Hematopoietic multipotent progenitor cell treated with erythropoietin and hydrocortisone succinate and interleukin-3 and kit ligand, for 4 days (in vitro differentiated cells): Measurements from ENCODE around the gene SYNPO2L.
"Not testable (repeated sequence)": the region's sequence is repeated elsewhere in the genome, so short reads cannot be mapped to it uniquely, and the experiment has no call there.

Experiments used
- DNase-seq: peaks from one replicate; pipeline ENCODE4 v3.0.0-alpha.2; 2015

Gene SYNPO2L, protein sequence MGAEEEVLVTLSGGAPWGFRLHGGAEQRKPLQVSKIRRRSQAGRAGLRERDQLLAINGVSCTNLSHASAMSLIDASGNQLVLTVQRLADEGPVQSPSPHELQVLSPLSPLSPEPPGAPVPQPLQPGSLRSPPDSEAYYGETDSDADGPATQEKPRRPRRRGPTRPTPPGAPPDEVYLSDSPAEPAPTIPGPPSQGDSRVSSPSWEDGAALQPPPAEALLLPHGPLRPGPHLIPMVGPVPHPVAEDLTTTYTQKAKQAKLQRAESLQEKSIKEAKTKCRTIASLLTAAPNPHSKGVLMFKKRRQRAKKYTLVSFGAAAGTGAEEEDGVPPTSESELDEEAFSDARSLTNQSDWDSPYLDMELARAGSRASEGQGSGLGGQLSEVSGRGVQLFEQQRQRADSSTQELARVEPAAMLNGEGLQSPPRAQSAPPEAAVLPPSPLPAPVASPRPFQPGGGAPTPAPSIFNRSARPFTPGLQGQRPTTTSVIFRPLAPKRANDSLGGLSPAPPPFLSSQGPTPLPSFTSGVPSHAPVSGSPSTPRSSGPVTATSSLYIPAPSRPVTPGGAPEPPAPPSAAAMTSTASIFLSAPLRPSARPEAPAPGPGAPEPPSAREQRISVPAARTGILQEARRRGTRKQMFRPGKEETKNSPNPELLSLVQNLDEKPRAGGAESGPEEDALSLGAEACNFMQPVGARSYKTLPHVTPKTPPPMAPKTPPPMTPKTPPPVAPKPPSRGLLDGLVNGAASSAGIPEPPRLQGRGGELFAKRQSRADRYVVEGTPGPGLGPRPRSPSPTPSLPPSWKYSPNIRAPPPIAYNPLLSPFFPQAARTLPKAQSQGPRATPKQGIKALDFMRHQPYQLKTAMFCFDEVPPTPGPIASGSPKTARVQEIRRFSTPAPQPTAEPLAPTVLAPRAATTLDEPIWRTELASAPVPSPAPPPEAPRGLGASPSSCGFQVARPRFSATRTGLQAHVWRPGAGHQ

DNA sequence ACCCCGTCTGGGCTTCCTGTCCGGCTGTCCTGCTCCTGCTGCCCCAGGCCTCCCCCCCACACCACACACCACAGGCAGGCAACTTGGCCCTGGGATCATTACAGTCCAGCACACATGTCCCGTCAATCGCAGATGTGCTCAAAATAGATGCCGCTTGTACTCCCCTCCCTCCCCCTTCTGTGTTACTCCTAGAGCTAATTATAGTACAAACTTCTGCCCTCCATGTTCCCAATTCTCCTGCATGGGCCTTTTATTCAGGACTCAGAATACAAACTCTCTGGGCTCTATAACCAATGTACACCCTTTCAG is at the start of gene SYNPO2L:
Gene SYNPO2L (minus strand): TSS at position 40 of the 309 bp plus-strand sequence. CDS start 107 bp downstream, outside the sequence.
- DNase-seq = no peak

DNA sequence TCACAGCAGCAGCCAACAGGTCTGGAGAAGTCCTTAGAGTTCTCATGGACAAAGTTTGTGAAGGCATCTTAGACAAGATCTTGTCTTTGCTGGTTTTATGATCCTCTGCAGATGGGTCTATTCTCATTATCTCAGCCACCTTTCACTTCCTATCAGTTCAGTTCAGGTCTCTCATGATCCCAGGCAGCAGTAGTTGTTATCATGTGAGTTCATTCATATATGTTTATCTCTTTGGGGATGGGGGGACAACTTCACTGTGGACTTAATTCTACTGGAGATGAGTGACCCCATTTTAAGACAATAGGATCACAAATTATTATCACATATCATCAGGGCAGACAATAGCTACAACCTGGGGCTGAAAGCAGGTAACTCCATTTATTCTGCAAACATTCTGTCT is 48.1 kb upstream of the SYNPO2L start:
- not testable (repeated sequence) for DNase-seq

DNA sequence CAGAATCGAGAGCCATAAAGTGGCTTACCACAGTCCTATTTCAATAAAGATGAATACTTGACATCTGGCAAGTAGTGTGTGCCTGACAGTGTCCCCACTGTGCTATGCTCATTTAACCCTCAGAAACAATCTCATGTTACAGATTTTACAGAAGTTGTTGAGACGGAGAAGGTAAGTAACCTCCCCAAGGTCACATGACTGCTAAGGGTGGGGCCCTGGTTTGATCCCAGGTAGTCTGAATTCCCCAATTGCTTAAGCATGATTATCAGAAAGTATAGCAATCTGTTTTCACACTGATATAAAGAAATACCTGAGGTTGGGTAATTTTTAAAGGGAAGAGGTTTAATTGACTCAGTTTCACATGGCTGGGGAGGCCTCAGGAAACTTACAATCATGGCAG is 43.0 kb upstream of the SYNPO2L start:
- not testable (repeated sequence) for DNase-seq

DNA sequence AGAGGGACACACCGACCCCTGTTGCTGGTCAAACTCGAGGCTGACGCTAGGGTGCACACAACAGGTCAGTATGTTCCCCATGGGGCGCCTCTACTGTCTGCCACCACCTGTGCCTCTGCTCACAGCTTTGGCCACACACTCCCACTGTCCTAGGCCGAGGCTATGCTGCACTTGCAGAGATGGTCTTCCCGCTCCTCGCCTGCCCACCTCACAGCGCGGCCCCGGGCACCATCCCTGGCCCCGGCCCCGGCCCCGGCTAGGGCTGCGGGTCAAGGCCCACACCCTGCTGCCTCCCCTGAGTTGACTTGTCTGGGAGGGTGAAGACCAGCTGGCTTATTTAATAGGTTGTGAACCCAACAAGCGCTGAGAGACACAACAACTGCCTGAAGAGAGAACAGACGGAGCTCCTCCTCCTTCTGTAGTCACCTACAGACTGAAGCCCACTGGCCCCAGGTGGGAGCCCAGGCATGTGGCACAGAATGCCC is 41.9 kb upstream of the SYNPO2L start, which contains the start of gene AGAP5:
Gene AGAP5 (minus strand): TSS at position 435 of the 485 bp plus-strand sequence. CDS start 354 bp downstream, at position 81.
- not testable (repeated sequence) for DNase-seq

DNA sequence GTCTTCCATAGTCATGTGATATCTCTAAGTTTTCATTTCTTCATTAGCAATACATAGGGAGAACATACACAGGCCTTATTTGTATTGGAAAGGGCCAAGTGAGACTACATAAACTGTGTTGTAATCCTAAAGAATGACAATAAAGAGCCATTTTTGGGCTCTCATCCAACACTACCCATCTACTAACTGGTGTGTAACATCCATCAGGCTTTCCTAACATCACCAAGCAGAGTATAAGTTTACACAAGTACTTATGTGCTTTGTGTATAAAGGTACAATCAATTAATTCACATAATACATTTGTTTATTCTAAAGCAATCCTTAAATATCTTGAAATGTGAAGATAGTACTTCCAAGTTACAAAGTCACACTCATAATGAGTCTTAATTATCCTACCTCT is 39.5 kb upstream of the SYNPO2L start:
- not testable (repeated sequence) for DNase-seq

DNA sequence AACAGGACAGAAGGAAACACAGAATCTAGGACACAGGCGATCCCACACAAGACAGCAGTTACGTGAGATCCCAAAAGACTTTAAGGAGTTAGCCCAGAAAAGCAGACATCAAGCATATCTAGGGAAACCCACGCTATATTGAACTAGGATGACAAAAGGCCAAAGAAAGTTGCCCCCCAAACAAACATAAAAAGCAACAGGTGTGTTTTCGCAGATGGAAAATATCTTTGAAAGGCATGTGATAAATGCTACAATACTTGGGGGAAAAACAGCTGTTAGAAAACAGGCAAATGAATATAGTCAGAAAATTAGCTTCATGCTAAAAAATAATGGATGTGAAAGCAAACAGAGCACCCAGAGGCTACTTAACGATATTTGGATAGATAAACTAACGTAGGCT is 34.9 kb upstream of the SYNPO2L start:
- DNase-seq = not testable (repeated sequence)

DNA sequence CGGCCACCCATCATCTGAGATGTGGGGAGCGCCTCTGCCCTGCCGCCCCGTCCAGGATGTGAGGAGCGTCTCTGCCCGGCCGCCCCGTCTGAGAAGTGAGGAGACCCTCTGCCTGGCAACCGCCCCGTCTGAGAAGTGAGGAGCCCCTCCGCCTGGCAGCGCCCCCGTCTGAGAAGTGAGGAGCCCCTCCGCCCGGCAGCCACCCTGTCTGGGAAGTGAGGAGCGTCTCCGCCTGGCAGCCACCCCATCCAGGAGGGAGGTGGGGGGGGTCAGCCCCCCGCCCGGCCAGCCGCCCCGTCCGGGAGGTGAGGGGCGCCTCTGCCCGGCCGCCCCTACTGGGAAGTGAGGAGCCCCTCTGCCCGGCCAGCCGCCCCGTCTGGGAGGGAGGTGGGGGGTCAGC is 33.8 kb upstream of the SYNPO2L start:
- DNase-seq = not testable (repeated sequence)

DNA sequence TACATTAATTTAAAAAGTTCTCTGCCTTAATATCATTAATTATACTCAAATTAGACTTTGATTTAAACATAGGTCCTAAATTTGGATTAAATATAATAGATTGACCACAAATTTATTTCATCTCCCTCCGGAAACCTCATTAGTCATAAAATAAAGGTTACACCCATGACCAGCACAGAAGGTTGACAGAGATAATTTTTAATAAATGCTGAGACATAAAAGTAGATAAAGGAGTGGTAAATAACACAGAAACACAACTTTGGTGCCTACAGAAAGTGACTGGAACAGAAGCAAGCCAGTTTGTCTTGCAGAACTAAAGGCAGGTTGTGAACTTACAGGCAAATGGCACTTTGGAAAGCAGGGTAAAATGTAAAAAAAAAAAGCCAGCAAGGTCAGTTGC is 31.8 kb upstream of the SYNPO2L start:
- peak; percentile 59 for DNase-seq

DNA sequence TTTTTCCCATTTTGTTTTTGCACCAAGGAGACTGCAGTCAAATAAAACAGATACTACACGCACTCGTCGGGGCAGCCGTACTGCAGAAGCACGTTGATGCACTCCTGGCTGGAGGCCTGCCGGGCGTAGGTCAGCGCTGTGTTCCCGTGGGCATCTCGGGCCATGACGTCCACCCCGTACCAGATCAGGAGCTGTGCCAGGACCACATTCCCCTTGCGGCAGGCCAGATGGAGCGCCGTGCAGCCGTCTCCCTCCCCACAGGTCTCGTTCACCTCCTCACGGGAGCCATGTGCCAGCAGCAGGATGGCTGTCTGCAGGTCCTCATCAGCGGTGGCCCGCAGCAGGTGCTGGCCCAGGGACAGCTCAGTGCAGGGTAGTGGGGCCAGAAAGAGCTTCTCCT is 18.7 kb upstream of the SYNPO2L start:
- not testable (repeated sequence) for DNase-seq

DNA sequence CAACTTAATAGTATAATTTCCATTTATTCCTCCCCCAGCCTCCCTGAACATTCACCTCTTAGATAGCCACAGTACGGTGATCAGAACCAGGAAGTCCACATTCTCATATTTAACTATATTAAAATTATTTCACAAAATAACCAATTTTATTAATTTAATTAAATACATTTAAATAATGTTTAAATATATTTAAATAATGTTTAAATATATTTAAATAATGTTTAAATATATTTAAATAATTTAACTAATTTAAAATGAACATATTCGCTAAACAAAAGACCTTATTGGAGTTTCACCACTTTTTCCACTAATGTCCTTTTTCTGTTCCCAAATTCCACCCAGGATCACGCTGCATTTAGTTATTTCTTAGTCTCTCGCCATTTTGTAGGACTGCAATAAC is 12.5 kb upstream of the SYNPO2L start:
- not testable (repeated sequence) for DNase-seq

DNA sequence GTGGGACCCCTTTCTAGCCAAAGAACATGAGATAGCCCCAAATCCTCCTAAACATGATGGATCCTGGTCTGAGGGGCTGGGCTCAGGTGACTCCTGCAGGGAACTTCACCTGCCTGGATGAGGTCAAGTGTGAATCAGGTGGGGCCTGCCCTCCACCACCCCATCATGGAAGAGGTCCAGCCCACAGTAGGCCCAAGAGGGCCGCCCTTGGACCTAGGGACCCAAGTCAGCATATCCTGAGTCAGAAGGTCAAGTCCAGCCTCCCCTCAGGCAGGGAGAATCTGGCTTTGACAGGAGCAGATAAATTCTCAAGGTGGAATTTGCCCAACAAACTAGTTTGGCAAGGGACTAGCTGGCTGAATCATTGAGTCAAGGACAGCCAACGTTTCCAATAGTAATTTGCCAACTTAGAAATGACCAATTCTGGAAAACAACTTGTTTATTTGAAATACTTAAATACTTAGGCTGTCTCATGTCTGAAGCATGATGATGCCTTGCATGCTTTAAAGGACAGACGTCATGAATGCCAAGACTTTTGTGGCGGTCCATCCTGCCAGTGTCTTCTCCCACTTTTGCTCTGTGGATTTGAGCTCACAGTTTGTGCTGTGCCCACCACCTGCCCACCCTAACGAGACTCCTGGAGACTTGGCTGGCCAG is 10.5 kb upstream of the SYNPO2L start:
- not testable (repeated sequence) for DNase-seq

DNA sequence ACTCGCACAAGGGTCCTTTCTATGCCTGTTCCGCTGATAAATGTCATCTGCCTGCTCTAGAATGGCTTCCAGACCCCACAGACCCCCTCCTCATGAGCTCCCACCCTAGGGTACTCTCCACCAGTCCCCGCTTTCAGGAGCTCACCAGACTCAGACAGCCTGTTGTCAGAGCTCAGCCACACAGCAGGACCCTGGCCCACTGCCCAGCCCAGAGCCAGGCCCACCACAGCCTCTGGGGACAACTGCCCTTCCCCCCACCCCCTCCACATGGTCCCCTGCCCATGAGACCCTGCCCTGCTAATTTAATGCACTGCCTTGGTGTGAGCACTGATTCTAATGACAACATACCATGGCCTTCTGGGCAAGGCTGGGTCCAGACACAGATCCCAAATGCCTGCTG is 9.8 kb upstream of the SYNPO2L start:
- DNase-seq = not testable (repeated sequence)

DNA sequence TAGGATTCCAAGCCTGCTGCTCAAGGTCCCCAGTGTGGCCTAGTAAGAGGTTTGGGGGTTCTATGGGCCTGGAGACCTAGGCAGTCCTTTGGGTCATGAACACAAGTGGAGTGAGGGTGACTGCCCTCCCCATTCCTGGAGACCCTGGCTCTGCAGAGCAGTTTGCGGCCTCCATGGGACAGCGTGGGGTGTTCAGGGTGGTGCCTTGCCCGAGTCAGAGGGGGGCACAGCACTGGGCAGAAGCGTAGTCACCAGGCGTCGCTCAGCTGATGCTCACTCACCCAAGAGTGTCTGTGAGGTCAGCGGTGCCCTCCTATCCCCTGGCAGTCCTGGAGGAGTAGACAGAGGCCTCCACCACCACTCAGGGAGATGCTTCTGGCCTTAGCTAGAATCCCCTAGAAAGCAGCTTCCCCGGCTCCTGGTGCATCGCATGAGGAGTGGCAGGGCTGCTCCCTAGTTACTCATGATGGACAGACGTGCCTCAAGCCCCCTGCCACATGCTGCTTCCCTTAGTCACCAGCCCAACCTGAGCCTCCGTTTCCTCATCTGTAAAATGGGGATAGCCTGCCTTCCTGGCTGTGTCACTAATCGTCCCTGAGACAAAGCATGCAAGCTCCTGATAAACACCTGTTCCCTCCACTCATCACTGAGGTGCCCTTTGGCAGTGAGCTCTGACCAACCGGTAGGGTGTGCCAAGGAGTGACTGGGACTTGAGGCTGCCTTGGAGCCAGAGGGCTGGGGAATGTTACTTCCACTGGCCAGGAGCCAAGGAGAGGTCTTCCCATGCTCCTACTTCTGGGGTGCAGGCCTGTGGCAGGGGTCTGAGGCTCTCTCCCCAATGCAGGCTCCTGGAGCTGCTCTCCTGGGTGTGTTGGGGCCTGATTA is 8.6 kb upstream of the SYNPO2L start:
- DNase-seq = not testable (repeated sequence)

DNA sequence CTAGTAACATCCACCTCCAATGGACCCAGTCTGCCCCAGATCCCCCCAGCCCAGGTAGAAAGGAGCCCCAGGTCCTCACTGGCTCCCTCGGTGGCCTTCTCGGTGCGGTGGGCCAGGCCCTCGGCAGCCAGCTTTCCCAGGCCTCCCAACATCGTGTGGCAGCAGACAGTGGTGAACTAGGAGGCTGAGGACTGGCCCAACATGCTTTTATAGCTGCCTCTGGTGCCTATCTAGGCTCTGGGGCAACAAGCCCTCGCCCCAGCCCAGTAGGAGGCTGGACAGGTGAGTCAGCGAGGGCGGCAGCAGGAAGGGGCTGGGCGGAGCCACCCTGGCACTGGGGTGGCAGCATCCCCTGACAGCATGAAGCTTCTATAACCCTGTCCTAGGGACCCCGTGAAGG is 7.8 kb upstream of the SYNPO2L start:
- not testable (repeated sequence) for DNase-seq

DNA sequence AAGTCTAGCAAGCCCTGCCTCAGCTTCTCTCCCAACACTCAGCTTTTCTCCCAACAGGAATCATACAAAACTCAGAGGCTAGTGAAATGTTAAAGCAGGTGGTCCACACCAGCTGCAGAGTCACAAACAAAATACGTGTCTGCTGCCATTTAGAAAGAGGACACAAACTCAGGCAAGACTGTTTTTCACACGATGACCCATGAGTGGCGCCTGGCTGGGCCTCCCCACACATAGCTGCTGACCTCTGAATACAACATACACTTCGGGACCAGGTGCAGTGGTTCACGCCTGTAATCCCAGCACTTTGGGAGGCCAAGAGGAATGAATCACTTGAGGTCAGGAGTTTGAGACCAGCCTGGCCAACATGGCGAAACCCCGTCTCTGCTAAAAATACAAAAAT is 6.9 kb upstream of the SYNPO2L start:
- DNase-seq = not testable (repeated sequence)

DNA sequence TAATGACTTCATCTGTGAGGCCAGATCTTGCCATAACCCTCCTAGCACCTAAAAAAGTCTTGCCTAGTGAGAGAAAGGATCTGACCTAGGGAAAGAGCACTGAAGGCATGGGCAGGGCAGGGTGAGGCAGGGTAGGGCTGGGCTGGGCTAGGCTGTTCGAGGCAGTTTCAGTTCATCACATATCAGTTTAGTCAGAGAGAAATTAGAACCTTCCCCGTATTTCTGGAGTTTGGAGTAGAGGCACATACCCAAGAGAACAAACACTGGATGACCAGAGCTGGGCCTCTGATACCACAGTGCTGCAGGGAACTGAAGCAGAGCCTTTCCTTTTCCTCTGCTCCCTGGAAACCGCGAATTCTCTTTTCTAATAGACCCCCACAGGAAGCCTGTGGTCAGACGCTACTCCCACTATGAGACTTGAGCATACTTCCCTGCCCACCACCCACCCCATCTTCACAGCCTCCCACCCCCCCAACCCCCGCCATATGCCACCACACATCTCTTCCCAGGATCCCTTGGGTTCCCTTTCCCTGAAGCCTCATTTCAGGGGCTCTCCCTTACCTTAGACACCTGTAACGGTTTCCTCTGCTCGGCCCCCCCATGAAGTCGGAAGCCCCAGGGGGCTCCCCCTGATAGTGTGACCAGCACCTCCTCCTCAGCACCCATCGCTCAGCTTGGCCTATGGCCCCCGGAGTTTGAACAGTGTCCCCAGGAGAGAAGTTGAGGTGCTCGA is 406 bp downstream of the SYNPO2L start:
- DNase-seq = peak; percentile 46

DNA sequence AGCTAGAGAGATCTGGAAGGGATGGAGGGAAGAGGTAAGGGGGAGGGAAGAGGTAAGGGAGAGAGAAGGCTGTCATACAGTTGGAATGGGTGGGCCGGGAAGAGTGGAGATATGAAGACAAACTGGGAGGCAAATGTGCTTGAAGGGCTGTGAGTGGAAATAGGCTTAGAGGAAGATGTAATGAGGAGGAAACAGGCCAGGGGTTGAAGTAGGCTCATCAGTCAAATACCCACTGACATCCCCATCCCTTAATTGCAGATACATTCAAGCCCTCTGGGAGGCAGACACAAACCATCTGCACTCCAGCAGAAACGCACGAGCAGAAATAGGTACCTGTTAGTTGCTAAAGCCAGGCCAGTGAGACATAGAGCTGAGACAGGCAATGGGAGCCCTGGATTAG is 2.1 kb downstream of the SYNPO2L start:
- peak; percentile 72 for DNase-seq

DNA sequence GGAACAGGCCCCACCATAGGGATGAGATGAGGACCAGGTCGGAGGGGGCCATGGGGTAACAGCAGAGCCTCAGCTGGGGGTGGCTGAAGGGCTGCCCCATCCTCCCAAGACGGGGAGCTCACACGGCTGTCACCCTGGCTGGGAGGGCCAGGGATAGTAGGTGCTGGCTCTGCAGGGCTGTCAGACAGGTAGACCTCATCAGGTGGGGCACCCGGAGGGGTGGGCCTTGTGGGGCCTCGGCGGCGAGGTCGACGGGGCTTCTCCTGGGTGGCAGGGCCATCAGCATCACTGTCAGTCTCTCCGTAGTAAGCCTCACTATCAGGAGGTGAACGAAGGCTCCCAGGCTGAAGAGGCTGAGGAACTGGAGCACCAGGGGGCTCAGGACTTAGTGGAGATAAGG is 2.6 kb downstream of the SYNPO2L start:
- DNase-seq = no peak

DNA sequence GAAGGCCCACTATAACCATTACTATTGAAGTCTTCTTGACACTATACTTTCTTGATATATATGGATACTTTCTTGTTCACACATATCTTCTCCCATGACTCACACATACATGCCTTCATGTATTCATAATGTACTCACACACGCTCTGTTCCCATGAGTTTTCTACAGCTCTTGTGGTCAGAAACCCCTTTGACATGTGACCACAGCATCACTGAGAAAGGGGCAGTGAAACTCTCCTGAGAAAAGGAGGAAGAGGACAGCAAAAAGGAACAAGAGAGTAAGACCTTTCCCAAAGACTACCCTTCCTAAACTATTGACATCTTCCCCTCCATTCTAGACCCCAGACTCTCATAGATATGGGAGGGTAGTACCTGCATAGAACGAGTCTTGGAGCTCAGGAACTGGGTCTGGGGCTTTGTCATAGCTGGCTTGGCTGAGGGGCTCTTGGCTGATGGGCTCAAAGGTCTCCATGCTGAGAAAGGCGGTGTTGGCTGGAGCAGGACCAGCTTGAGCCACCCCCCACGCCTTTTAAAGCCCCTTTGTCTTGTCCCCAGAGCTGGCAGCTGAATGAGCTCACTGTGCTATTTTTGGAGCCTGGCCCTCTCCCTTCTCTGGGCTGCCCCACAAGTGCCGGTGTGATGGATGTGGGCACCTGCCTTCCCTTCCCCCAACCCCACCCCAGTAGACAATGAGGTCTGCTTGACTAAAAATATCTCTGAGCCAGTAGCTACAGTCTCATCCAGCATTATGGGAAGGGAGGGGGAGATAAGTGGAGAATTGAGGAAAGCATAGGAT is 5.1 kb downstream of the SYNPO2L start:
- DNase-seq = peak; percentile 24

DNA sequence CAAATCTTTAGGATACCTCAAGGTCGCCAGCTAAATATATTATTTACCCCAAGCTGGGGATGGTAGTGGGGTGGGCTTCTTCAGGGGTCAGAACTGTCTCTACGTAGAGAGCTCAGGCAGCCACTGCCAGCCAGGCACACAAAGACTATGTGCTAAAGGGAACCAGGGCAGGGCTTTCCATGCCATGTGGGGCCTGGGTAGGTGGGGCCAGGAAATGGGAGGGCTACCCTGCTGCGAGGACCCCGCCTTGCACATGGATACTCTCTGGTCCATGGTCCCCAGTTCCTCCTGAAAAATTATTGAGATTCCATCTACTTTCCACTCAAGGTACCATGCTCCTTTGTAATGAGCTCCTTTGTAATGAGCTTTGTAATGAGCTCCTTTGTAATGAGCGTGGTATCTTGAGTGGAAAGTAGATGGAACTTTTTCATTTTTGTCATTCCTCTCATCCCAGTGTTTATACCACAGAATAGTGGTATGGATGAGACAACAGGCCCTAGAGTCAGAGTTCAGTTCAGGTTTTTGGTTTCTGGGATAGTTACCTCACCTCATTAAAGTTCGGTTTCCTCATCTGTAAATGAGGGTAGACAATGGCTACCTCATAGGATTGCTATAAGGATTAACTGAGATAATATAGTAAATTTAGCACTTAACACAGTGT is 5.8 kb downstream of the SYNPO2L start:
- no peak for DNase-seq
